Fibroblast of mammary gland (primary cell): Measurements from ENCODE around the gene RNF157.

Experiments
- DNase-seq: peaks from one replicate; pipeline ENCODE4 v3.0.0-alpha.2; 2010; ENCODE audit warnings: low read depth
- H3K4me3 ChIP-seq: 2 replicates; pipeline ENCODE4 v1.5.1; 2011; ENCODE audit warnings: low read depth, mild to moderate bottlenecking, low read length, moderate library complexity; ENCODE audit not compliant: control insufficient read depth
- CTCF ChIP-seq: conservative IDR thresholded peaks from 2 replicates; pipeline ENCODE4 v1.5.1; 2011; ENCODE audit warnings: low read depth, low read length, inconsistent platforms; ENCODE audit not compliant: control insufficient read depth, insufficient read depth

Gene RNF157

GRCh38 chr17:76171706-76172105 lies 68.6 kb downstream of the RNF157 start:
- no peak for TF ChIP-seq CTCF
- no peak overlapping the region for H3K4me3 ChIP-seq
- no peak for DNase-seq

GRCh38 chr17:76170114-76170513 lies 70.2 kb downstream of the RNF157 start:
- DNase-seq = no peak
- no peak overlapping the region for H3K4me3 ChIP-seq
- TF ChIP-seq CTCF = no peak

DNA sequence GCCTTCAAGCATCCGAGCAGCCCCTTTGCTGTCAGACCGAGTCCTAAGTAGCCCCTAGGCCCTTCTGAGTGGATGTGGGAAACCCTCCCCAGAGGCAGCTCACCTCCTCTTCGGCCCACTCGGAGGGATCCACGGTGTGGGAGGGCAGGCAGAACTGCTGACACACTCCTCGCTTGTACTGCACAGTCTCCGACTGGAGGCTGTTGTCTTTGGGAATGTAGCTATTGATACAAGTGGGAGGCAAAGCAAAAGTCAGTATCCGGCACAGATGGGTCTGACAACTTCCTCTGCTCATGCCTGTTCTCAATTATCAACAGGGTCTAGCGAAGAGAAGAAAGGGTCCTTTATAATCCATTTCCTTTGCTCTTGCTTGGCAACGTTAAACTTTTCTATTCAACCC lies 73.4 kb downstream of the RNF157 start:
- TF ChIP-seq CTCF = no peak
- no peak for DNase-seq
- H3K4me3 ChIP-seq = no peak overlapping the region

- no peak overlapping the region for H3K4me3 ChIP-seq
- TF ChIP-seq CTCF = no peak
- DNase-seq = peak; percentile 68
Measured at GRCh38 chr17:76166168-76166567, 74.1 kb downstream of the RNF157 start.

- no peak overlapping the region for H3K4me3 ChIP-seq
- TF ChIP-seq CTCF = no peak
- DNase-seq = no peak
Measured at GRCh38 chr17:76164331-76164730, 76.0 kb downstream of the RNF157 start.

DNA sequence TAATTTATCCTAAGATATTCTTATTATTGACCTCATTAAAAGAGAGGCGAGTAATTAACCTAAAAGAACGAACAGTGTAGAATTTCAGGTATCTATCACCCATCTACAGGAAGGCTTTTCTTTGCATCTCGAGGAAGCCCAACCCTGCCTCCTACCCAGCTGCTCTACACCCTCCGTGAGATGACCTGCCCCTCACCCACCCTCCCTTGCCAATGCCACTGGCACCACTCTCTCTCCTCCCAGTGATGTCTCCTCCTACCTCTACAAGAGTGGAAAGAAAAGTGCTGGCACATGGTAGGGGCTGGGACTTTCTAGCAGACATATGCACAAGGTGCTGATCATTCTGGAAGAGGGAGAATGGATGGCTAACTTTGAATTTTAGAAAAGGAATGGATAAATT lies 76.4 kb downstream of the RNF157 start:
- TF ChIP-seq CTCF = no peak
- DNase-seq = no peak
- H3K4me3 ChIP-seq = no peak overlapping the region

DNA sequence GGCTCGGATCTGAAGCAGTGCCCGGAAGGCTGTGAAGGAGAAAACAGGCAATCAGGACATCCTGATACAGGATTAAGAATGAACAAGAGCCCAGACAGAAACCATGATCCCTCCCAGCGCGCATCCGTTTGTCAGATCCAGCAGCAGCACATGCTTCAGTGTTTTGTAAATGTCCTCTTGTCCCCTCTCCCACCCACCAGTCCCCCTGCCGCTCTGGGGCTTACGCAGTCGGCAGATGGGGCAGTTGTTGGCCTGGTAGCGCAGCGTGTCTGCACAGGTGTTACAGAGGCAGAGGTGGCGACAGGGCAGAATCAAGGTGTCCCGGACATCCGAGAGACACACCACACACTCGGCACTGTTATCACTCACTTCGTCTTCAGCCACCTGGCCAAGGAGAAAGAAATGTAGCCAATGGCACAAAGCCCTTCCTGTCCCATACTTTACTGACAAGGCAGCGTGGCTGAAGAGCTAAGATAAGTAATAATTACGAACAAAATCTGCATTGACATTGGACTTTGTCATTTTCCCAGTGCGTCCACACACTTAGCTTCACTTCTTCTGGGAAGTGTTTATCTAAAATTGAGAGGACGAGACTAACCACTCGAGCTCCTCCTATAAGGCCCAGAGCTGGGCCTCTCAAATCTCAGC lies 78.5 kb downstream of the RNF157 start:
- no peak for TF ChIP-seq CTCF
- H3K4me3 ChIP-seq = no peak overlapping the region

More for the DNA sequence above, 78.5 kb downstream of the RNF157 start:
- DNase-seq = no peak
